IMR-90 (cell line): ENCODE measurements around the gene RPH3AL.

Experiments used
- CEBPB ChIP-seq: IDR thresholded peaks from 2 replicates; pipeline ENCODE4 v1.6.1; 2012; ENCODE audit warnings: low read depth, low read length, improper control_type of control experiment
- CHD1 ChIP-seq: IDR thresholded peaks from 2 replicates; pipeline ENCODE4 v1.6.1; 2012; ENCODE audit warnings: low read depth, low read length, improper control_type of control experiment
- CTCF ChIP-seq: conservative IDR thresholded peaks from 2 replicates; pipeline ENCODE4 v1.5.1; 2012; ENCODE audit warnings: mild to moderate bottlenecking, low read depth, low read length, improper control_type of control experiment
- ELK1 ChIP-seq: fragments of 150-350 bp; IDR thresholded peaks from 2 replicates; pipeline ENCODE4 v1.6.1; 2016; ENCODE audit warnings: low read depth, mild to moderate bottlenecking, low read length, moderate library complexity, borderline replicate concordance
- FOS ChIP-seq: fragments of 150-350 bp; IDR thresholded peaks from 2 replicates; pipeline ENCODE4 v1.6.1; 2016; ENCODE audit warnings: low read depth, low read length
- MAFK ChIP-seq: IDR thresholded peaks from 2 replicates; pipeline ENCODE4 v1.6.1; 2012; ENCODE audit warnings: low read depth, low read length, improper control_type of control experiment
- MAZ ChIP-seq: IDR thresholded peaks from 2 replicates; pipeline ENCODE4 v1.6.1; 2012; ENCODE audit warnings: low read depth, mild to moderate bottlenecking, low read length, improper control_type of control experiment, moderate library complexity, borderline replicate concordance
- MXI1 ChIP-seq: IDR thresholded peaks from 2 replicates; pipeline ENCODE4 v1.6.1; 2012; ENCODE audit warnings: low read depth, mild to moderate bottlenecking, low read length, moderate library complexity, borderline replicate concordance
- NFE2L2 ChIP-seq: fragments of 150-350 bp; IDR thresholded peaks from 2 replicates; pipeline ENCODE4 v1.6.1; 2016; ENCODE audit warnings: low read depth, mild to moderate bottlenecking, low read length
- POLR2A ChIP-seq: IDR thresholded peaks from 2 replicates; pipeline ENCODE4 v1.6.1; 2012; ENCODE audit warnings: mild to moderate bottlenecking, low read depth, low read length
- RAD21 ChIP-seq: IDR thresholded peaks from 2 replicates; pipeline ENCODE4 v1.6.1; 2012; ENCODE audit warnings: low read length, improper control_type of control experiment
- RCOR1 ChIP-seq: IDR thresholded peaks from 2 replicates; pipeline ENCODE4 v1.6.1; 2012; ENCODE audit warnings: mild to moderate bottlenecking, low read length, improper control_type of control experiment; ENCODE audit not compliant: insufficient replicate concordance
- RFX5 ChIP-seq: IDR thresholded peaks from 2 replicates; pipeline ENCODE4 v1.8.0; 2012; ENCODE audit warnings: low read depth, mild to moderate bottlenecking, low read length, moderate library complexity
- SMC3 ChIP-seq: fragments of 150-350 bp; IDR thresholded peaks from 2 replicates; pipeline ENCODE4 v1.6.1; 2016; ENCODE audit warnings: low read depth, mild to moderate bottlenecking, antibody characterized with exemption, low read length, moderate library complexity

GRCh38 chr17:332558-333322 lies 19.9 kb downstream of the RPH3AL start:
- no peak for TF ChIP-seq CTCF
- TF ChIP-seq RAD21, result no peak
- no peak for TF ChIP-seq MXI1
- no peak for TF ChIP-seq ELK1
- TF ChIP-seq FOS, result no peak
- no peak for TF ChIP-seq CEBPB
- no peak for TF ChIP-seq POLR2A
- no peak for TF ChIP-seq RFX5
- TF ChIP-seq NFE2L2, result no peak
- no peak for TF ChIP-seq MAZ
- TF ChIP-seq RCOR1, result no peak
- no peak for TF ChIP-seq MAFK
- TF ChIP-seq SMC3, result no peak
- no peak for TF ChIP-seq CHD1
